Measurements from ENCODE around the gene JAK3.

Gene JAK3

DNA sequence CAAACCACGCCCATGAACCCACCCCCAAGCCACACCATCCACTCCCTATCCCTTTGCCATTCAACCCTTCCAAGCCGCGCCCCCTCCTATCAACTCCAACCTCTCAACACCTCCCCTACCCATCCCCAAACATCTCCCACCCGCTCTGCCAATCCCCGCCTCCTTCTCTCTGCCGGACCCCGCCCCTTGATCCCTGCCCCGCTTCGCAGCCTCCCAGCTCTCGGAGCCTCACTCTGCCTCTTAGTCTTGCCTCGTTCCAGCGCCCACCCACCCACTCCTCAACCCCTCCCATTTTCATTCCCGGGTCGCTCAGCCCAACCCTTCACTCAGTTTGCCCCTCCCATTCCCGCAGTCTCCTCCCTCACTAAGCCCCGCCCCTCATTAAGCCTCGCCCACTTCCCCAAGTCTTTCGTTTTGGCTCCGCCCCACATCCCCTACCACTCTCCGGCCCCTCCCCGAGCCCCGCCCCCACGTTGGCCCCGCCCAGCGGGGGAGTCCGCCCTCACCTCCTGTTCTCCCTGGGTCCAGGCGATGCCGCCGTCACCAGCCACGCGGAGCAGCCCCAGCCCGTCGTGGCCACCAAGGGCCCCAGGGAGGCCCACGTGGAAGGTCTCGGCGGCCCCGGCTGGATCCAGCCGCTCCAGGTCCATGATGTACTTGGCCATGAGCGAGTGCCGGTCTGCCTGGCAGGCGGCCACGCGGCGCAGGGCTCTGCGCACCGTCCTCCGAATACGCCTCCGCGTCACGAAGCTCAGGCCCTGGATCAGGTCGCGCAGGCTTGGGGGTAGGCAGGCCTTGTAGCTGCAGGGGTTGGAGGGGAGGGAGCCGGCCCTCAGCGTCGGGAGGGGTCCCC, 5.7 kb downstream of the JAK3 start:
- TF ChIP-seq, protein P1, sequence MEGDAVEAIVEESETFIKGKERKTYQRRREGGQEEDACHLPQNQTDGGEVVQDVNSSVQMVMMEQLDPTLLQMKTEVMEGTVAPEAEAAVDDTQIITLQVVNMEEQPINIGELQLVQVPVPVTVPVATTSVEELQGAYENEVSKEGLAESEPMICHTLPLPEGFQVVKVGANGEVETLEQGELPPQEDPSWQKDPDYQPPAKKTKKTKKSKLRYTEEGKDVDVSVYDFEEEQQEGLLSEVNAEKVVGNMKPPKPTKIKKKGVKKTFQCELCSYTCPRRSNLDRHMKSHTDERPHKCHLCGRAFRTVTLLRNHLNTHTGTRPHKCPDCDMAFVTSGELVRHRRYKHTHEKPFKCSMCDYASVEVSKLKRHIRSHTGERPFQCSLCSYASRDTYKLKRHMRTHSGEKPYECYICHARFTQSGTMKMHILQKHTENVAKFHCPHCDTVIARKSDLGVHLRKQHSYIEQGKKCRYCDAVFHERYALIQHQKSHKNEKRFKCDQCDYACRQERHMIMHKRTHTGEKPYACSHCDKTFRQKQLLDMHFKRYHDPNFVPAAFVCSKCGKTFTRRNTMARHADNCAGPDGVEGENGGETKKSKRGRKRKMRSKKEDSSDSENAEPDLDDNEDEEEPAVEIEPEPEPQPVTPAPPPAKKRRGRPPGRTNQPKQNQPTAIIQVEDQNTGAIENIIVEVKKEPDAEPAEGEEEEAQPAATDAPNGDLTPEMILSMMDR (conservative IDR thresholded peaks at IDR 0.05; ENCODE audit: low read depth, low read length), result no peak
- H3K4me2 ChIP-seq, result no peak overlapping the region
- peaks cover 7% of the 10 kb centered on the region for H3K4me1 ChIP-seq (ENCODE audit: low read depth, poor library complexity, severe bottlenecking)
- H3K36me3 ChIP-seq (ENCODE audit: insufficient read depth), result no peaks in the 10 kb centered on the region
- no peak overlapping the region for H3K9ac ChIP-seq
- peaks cover 9% of the 10 kb centered on the region for H3K79me2 ChIP-seq (ENCODE audit: insufficient read depth, low read depth)
- H3K27ac ChIP-seq, result no peak overlapping the region
- no peak overlapping the region for H3K4me3 ChIP-seq (IDR thresholded peaks at IDR 0.05; ENCODE audit: insufficient read depth, low read depth, low read length)
- H2AFZ ChIP-seq (ENCODE audit: low read depth), result no peak overlapping the region
- no peaks in the 10 kb centered on the region for H4K20me1 ChIP-seq (ENCODE audit: insufficient read depth)
- no peaks in the 10 kb centered on the region for H3K27me3 ChIP-seq (ENCODE audit: insufficient read depth, low read depth)

DNA sequence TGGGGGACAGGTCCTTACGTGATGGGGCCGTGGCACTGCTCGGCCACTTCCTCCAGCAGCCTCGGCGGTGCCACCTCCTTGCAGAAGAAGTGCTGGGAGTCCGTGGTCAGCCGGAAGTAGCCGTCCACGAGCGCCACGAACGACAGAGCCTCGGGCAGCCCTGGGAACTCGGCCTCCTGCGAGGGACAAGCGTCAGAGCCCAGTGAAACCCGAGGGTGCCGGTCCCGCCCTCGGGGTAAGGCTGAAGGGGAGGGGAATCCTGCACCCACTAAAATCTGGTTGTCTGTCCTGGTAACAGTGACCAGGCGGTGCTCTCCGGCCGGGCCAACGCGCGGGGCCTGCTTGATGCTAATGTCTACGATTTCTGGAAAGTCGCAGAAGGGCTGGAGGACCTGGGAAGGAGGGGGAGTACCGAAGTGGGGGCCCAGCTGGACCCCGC, 6.4 kb downstream of the JAK3 start:
- no peak overlapping the region for H3K4me2 ChIP-seq
- no peak overlapping the region for H3K27ac ChIP-seq
- no peak overlapping the region for H2AFZ ChIP-seq (ENCODE audit: low read depth)
- H3K27me3 ChIP-seq (ENCODE audit: insufficient read depth, low read depth), result no peaks in the 10 kb centered on the region
- TF ChIP-seq, protein P1 (conservative IDR thresholded peaks at IDR 0.05; ENCODE audit: low read depth, low read length), result no peak
- H4K20me1 ChIP-seq (ENCODE audit: insufficient read depth), result no peaks in the 10 kb centered on the region
- no peaks in the 10 kb centered on the region for H3K36me3 ChIP-seq (ENCODE audit: insufficient read depth)
- no peak overlapping the region for H3K9ac ChIP-seq
- H3K79me2 ChIP-seq (ENCODE audit: insufficient read depth, low read depth), result peaks cover 3% of the 10 kb centered on the region; the same call in 1 of the 2 replicates
- H3K4me3 ChIP-seq (IDR thresholded peaks at IDR 0.05; ENCODE audit: insufficient read depth, low read depth, low read length), result no peak overlapping the region
- H3K4me1 ChIP-seq (ENCODE audit: low read depth, poor library complexity, severe bottlenecking), result peaks cover under 1% of the 10 kb centered on the region

DNA sequence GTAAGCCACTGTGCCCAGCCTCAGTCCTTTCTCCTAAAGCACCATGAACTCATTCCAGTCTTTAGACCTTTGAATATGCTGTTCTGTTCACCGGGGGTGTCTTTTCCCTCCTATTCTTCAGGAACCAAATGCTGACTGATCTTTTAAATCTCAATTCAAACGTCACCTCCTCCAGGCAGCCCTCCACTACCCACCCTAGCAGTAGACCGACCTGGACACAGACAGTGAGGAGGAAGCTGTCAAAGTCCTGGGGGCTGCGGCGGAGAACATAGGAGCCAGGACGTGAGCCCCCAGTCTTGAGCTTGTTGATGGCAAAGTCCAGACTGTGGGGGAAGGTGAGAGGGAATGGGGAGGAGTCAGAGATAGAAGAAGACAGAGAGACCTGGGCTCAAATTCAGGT, 7.8 kb downstream of the JAK3 start:
- no peaks in the 10 kb centered on the region for H3K27me3 ChIP-seq (ENCODE audit: insufficient read depth, low read depth)
- no peak overlapping the region for H3K4me2 ChIP-seq
- TF ChIP-seq, protein P1 (conservative IDR thresholded peaks at IDR 0.05; ENCODE audit: low read depth, low read length), result no peak
- H3K9ac ChIP-seq, result no peak overlapping the region
- H3K4me1 ChIP-seq (ENCODE audit: low read depth, poor library complexity, severe bottlenecking), result no peaks in the 10 kb centered on the region
- H2AFZ ChIP-seq (ENCODE audit: low read depth), result no peak overlapping the region
- no peak overlapping the region for H3K4me3 ChIP-seq (IDR thresholded peaks at IDR 0.05; ENCODE audit: insufficient read depth, low read depth, low read length)
- H4K20me1 ChIP-seq (ENCODE audit: insufficient read depth), result no peaks in the 10 kb centered on the region
- H3K27ac ChIP-seq, result no peak overlapping the region
- no peaks in the 10 kb centered on the region for H3K79me2 ChIP-seq (ENCODE audit: insufficient read depth, low read depth)
- H3K36me3 ChIP-seq (ENCODE audit: insufficient read depth), result no peaks in the 10 kb centered on the region

DNA sequence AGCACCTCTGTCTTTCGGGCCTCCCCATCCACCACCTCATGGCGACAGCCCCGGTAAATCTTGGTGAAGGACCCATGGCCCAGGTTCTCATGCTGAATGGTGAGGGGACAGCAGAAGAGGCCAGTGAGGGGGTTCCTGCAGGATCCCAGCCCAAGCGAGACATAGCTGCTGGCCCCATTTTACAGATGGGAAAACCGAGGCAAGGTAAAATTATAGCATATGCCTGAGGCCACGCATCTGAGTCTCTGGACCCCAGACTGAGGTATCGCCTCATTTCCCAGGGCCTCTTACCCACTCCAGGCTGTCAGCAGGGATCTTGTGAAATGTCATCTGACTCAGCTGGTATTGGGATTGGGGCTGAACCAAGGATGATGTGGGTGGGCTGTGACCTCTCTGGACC, 9.8 kb downstream of the JAK3 start:
- H3K4me2 ChIP-seq, result no peak overlapping the region
- TF ChIP-seq, protein P1 (conservative IDR thresholded peaks at IDR 0.05; ENCODE audit: low read depth, low read length), result no peak
- H3K79me2 ChIP-seq (ENCODE audit: insufficient read depth, low read depth), result no peaks in the 10 kb centered on the region
- no peak overlapping the region for H2AFZ ChIP-seq (ENCODE audit: low read depth)
- H3K4me3 ChIP-seq (IDR thresholded peaks at IDR 0.05; ENCODE audit: insufficient read depth, low read depth, low read length), result no peak overlapping the region
- no peaks in the 10 kb centered on the region for H3K36me3 ChIP-seq (ENCODE audit: insufficient read depth)
- no peaks in the 10 kb centered on the region for H4K20me1 ChIP-seq (ENCODE audit: insufficient read depth)
- no peaks in the 10 kb centered on the region for H3K27me3 ChIP-seq (ENCODE audit: insufficient read depth, low read depth)
- H3K27ac ChIP-seq, result no peak overlapping the region
- no peaks in the 10 kb centered on the region for H3K4me1 ChIP-seq (ENCODE audit: low read depth, poor library complexity, severe bottlenecking)
- no peak overlapping the region for H3K9ac ChIP-seq
